B cell (primary cell): ENCODE results near the gene VCPKMT.

Experiments used
- EZH2 ChIP-seq: IDR thresholded peaks from 2 replicates; pipeline ENCODE4 v1.6.1; 2012; ENCODE audit warnings: borderline replicate concordance, low read depth, mild to moderate bottlenecking, moderate library complexity, low read length; ENCODE audit not compliant: insufficient read depth, poor library complexity, severe bottlenecking
- TF ChIP-seq, protein P1 (sequence below): fragments of 200-600 bp; IDR thresholded peaks from one replicate; pipeline ENCODE4 v1.8.0; 2022; ENCODE audit warnings: antibody characterized with exemption, mild to moderate bottlenecking

DNA sequence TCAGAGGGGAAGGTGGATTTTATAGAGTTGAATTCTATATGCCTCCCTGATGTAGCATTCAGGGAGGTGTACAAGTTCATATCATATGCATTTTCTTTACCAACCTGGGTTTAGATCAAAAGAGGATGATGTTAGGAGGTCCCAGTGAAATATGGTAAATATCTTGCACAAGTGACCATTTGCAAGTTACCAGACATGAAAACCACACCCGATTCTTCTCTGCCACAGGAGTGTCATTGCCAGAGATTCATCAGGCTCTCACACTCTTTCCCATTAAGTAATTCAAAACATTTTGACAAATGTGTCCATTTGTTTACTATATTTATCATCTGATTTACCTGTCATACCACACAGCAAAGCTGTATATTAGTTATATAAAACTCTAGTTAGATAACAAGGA lies 44.0 kb downstream of the VCPKMT start:
- TF ChIP-seq, protein P1, sequence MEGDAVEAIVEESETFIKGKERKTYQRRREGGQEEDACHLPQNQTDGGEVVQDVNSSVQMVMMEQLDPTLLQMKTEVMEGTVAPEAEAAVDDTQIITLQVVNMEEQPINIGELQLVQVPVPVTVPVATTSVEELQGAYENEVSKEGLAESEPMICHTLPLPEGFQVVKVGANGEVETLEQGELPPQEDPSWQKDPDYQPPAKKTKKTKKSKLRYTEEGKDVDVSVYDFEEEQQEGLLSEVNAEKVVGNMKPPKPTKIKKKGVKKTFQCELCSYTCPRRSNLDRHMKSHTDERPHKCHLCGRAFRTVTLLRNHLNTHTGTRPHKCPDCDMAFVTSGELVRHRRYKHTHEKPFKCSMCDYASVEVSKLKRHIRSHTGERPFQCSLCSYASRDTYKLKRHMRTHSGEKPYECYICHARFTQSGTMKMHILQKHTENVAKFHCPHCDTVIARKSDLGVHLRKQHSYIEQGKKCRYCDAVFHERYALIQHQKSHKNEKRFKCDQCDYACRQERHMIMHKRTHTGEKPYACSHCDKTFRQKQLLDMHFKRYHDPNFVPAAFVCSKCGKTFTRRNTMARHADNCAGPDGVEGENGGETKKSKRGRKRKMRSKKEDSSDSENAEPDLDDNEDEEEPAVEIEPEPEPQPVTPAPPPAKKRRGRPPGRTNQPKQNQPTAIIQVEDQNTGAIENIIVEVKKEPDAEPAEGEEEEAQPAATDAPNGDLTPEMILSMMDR: no peak
- no peak for TF ChIP-seq EZH2
